BLaER1 treated with 17β-estradiol and CSF1 and Interleukin-3, amounts not matched to agents 10 nM and 100 nM (cell line): ENCODE measurements around the gene POLE.

Experiments
- H3K27ac ChIP-seq, 11 experiments: shearing (Covaris generic); formaldehyde crosslinking; 2 replicates each; pipeline ENCODE4 v1.8.1; 2022
- H3K27me3 ChIP-seq, 11 experiments: shearing (Covaris generic); formaldehyde crosslinking; 2 replicates each; pipeline ENCODE4 v1.8.1; 2022
- H3K36me3 ChIP-seq, 11 experiments: shearing (Covaris generic); formaldehyde crosslinking; 2 replicates each; pipeline ENCODE4 v1.8.1; 2022
- H3K4me1 ChIP-seq, 10 experiments: shearing (Covaris generic); formaldehyde crosslinking; 2 replicates each; pipeline ENCODE4 v1.8.1; 2022
- H3K4me2 ChIP-seq, 11 experiments: shearing (Covaris generic); formaldehyde crosslinking; 2 replicates each; pipeline ENCODE4 v1.8.1; 2022
- H3K4me3 ChIP-seq, 10 experiments: shearing (Covaris generic); formaldehyde crosslinking; 2 replicates each; pipeline ENCODE4 v1.8.1; 2022
- H3K9ac ChIP-seq, 11 experiments: shearing (Covaris generic); formaldehyde crosslinking; 2 replicates each; pipeline ENCODE4 v1.8.1; 2022
- H3K9me3 ChIP-seq, 11 experiments: shearing (Covaris generic); formaldehyde crosslinking; replicated peaks in 1 of 11; 2 replicates each; pipeline ENCODE4 v1.8.1; 2022
- H4K20me1 ChIP-seq, 11 experiments: shearing (Covaris generic); formaldehyde crosslinking; 2 replicates each; pipeline ENCODE4 v1.8.1; 2022
- Cebpa-rat ChIP-seq, 11 experiments: shearing (Covaris generic); IDR thresholded peaks; 2 replicates each; pipeline ENCODE4 v1.8.1; 2022

POLE gene

GRCh38 chr12:132687211-132688164, at the start of gene POLE, which contains the start of gene PXMP2:
POLE (minus strand) TSS chr12:132687342; CDS start chr12:132687315, 27 bp downstream.
PXMP2 (plus strand) TSS chr12:132687587; CDS start chr12:132687671, 84 bp downstream.
- no peak for TF ChIP-seq Cebpa-rat (IDR thresholded peaks at IDR 0.05)
- Histone ChIP-seq H3K36me3 (peaks cover 0 to 51% (median 24%) of the 10 kb centered on the region in 11 experiments; a peak in 12 of 22 replicates), H3K27ac (peak within 1 kb of the TSS; percentile 54 to 97 (median 94); a peak in 21 of 22 replicates), H3K4me2 (peak within 1 kb of the TSS; percentile 78 to 96 (median 88)), H3K9ac (peak within 1 kb of the TSS; percentile 91 to 98 (median 98)), H3K9me3 (peaks cover 0 to 27% (median 17%) of the 10 kb centered on the region in 11 experiments; a peak in 11 of 22 replicates), H4K20me1 (peaks cover 0 to 36% (median 18%) of the 10 kb centered on the region in 11 experiments; a peak in 11 of 22 replicates), H3K4me1 (peaks cover 14 to 42% (median 35%) of the 10 kb centered on the region in 10 experiments), H3K4me3 (peak within 1 kb of the TSS; percentile 91 to 100 (median 98)), H3K27me3 (no peaks in the 10 kb centered on the region)

GRCh38 chr12:132736913-132737312, 49.8 kb upstream of the POLE start:
- H3K9me3 ChIP-seq = no peaks in the 10 kb centered on the region
- no peaks in the 10 kb centered on the region for H3K27me3 ChIP-seq
- no peak overlapping the region for H3K9ac ChIP-seq
- no peak overlapping the region for H3K4me3 ChIP-seq
- H4K20me1 ChIP-seq = peaks cover 19 to 98% (median 82%) of the 10 kb centered on the region in 11 experiments
- no peaks in the 10 kb centered on the region for H3K4me1 ChIP-seq
- no peak for TF ChIP-seq Cebpa-rat (IDR thresholded peaks at IDR 0.05)
- H3K36me3 ChIP-seq = peaks cover 98 to 100% (median 100%) of the 10 kb centered on the region in 11 experiments
- no peak overlapping the region for H3K4me2 ChIP-seq
- H3K27ac ChIP-seq = no peak overlapping the region

GRCh38 chr12:132736378-132736777, 49.2 kb upstream of the POLE start:
- H3K27ac ChIP-seq = no peak overlapping the region
- no peak overlapping the region for H3K4me3 ChIP-seq
- peaks cover 14 to 98% (median 81%) of the 10 kb centered on the region in 11 experiments for H4K20me1 ChIP-seq
- no peaks in the 10 kb centered on the region for H3K4me1 ChIP-seq
- no peaks in the 10 kb centered on the region for H3K27me3 ChIP-seq
- no peak for TF ChIP-seq Cebpa-rat (IDR thresholded peaks at IDR 0.05)
- no peak overlapping the region for H3K9ac ChIP-seq
- H3K9me3 ChIP-seq = no peaks in the 10 kb centered on the region
- H3K4me2 ChIP-seq = no peak overlapping the region
- H3K36me3 ChIP-seq = peaks cover 98 to 100% (median 100%) of the 10 kb centered on the region in 11 experiments

- H3K27ac ChIP-seq = no peak overlapping the region
- no peaks in the 10 kb centered on the region for H3K27me3 ChIP-seq
- H3K9me3 ChIP-seq = no peaks in the 10 kb centered on the region
- peaks cover 6 to 98% (median 80%) of the 10 kb centered on the region in 11 experiments for H4K20me1 ChIP-seq
- no peak for TF ChIP-seq Cebpa-rat (IDR thresholded peaks at IDR 0.05)
- H3K4me1 ChIP-seq = peaks cover 0 to 5% (median 0%) of the 10 kb centered on the region in 10 experiments; a peak in 3 of 20 replicates
- peaks cover 98 to 100% (median 100%) of the 10 kb centered on the region in 11 experiments for H3K36me3 ChIP-seq
- no peak overlapping the region for H3K4me2 ChIP-seq
- H3K4me3 ChIP-seq = no peak overlapping the region
- no peak overlapping the region for H3K9ac ChIP-seq
These were observed 48.4 kb upstream of the POLE start for GRCh38 chr12:132735496-132735895.

GRCh38 chr12:132734206-132734605, 47.1 kb upstream of the POLE start:
- H3K9me3 ChIP-seq = no peaks in the 10 kb centered on the region
- no peaks in the 10 kb centered on the region for H3K27me3 ChIP-seq
- no peak overlapping the region for H3K27ac ChIP-seq
- no peak for TF ChIP-seq Cebpa-rat (IDR thresholded peaks at IDR 0.05)
- no peak overlapping the region for H3K4me3 ChIP-seq
- H3K9ac ChIP-seq = no peak overlapping the region
- H4K20me1 ChIP-seq = peaks cover 6 to 95% (median 77%) of the 10 kb centered on the region in 11 experiments; a peak in 21 of 22 replicates
- H3K4me2 ChIP-seq = no peak overlapping the region
- H3K36me3 ChIP-seq = peaks cover 95 to 97% (median 97%) of the 10 kb centered on the region in 11 experiments
- peaks cover 0 to 14% (median 0%) of the 10 kb centered on the region in 10 experiments; a peak in 4 of 20 replicates for H3K4me1 ChIP-seq

- H3K27me3 ChIP-seq = no peaks in the 10 kb centered on the region
- H3K4me3 ChIP-seq = no peak overlapping the region
- H3K36me3 ChIP-seq = peaks cover 95 to 97% (median 96%) of the 10 kb centered on the region in 11 experiments
- H4K20me1 ChIP-seq = peaks cover 14 to 95% (median 79%) of the 10 kb centered on the region in 11 experiments; a peak in 21 of 22 replicates
- H3K9ac ChIP-seq = no peak overlapping the region
- no peak overlapping the region for H3K27ac ChIP-seq
- H3K4me2 ChIP-seq = no peak overlapping the region
- H3K4me1 ChIP-seq = peaks cover 0 to 14% (median 0%) of the 10 kb centered on the region in 10 experiments; a peak in 4 of 20 replicates
- H3K9me3 ChIP-seq = no peaks in the 10 kb centered on the region
- TF ChIP-seq Cebpa-rat (IDR thresholded peaks at IDR 0.05) = no peak
These were observed 44.4 kb upstream of the POLE start for GRCh38 chr12:132731574-132731973.

- H3K4me3 ChIP-seq = no peak overlapping the region
- peaks cover 14 to 96% (median 81%) of the 10 kb centered on the region in 11 experiments; a peak in 21 of 22 replicates for H4K20me1 ChIP-seq
- H3K4me1 ChIP-seq = peaks cover 0 to 14% (median 0%) of the 10 kb centered on the region in 10 experiments; a peak in 4 of 20 replicates
- TF ChIP-seq Cebpa-rat (IDR thresholded peaks at IDR 0.05) = no peak
- H3K4me2 ChIP-seq = no peak overlapping the region; a peak in 1 of 22 replicates
- H3K27me3 ChIP-seq = no peaks in the 10 kb centered on the region
- no peaks in the 10 kb centered on the region for H3K9me3 ChIP-seq
- no peak overlapping the region; a peak in 2 of 22 replicates for H3K9ac ChIP-seq
- H3K36me3 ChIP-seq = peaks cover 95 to 97% (median 96%) of the 10 kb centered on the region in 11 experiments
- 0 out of 22 replicates have a peak overlapping the region, but pooled peaks of 1 of the 11 experiments have one; percentile 22 for H3K27ac ChIP-seq
These were observed 43.2 kb upstream of the POLE start for GRCh38 chr12:132730353-132730752.

- Histone ChIP-seq H3K9ac (no peak overlapping the region), H3K36me3 (peaks cover 95 to 97% (median 96%) of the 10 kb centered on the region in 11 experiments), H4K20me1 (peaks cover 16 to 96% (median 82%) of the 10 kb centered on the region in 11 experiments), H3K27ac (peak overlapping the region in 2 of 11 experiments; percentile 13 to 22; a peak in 1 of 22 replicates), H3K9me3 (no peaks in the 10 kb centered on the region), H3K27me3 (no peaks in the 10 kb centered on the region), H3K4me1 (peaks cover 0 to 14% (median 0%) of the 10 kb centered on the region in 10 experiments; a peak in 4 of 20 replicates), H3K4me3 (no peak overlapping the region), H3K4me2 (no peak overlapping the region; a peak in 1 of 22 replicates)
- no peak for TF ChIP-seq Cebpa-rat (IDR thresholded peaks at IDR 0.05)
These were observed 42.6 kb upstream of the POLE start for GRCh38 chr12:132729541-132730320.
